GM21528 (cell line): ENCODE data around the gene GPN2.
"Not testable (repeated sequence)": the region's sequence is repeated elsewhere in the genome, so short reads cannot be mapped to it uniquely, and the experiment has no call there.

Source experiments
- ATAC-seq: cut with Tn5 transposase; IDR thresholded peaks from one replicate; pipeline ENCODE4 v1.9.1; 2021; ENCODE audit warnings: mild to moderate bottlenecking, moderate library complexity; ENCODE audit not compliant: unreplicated experiment, low FRiP score

Gene GPN2

DNA sequence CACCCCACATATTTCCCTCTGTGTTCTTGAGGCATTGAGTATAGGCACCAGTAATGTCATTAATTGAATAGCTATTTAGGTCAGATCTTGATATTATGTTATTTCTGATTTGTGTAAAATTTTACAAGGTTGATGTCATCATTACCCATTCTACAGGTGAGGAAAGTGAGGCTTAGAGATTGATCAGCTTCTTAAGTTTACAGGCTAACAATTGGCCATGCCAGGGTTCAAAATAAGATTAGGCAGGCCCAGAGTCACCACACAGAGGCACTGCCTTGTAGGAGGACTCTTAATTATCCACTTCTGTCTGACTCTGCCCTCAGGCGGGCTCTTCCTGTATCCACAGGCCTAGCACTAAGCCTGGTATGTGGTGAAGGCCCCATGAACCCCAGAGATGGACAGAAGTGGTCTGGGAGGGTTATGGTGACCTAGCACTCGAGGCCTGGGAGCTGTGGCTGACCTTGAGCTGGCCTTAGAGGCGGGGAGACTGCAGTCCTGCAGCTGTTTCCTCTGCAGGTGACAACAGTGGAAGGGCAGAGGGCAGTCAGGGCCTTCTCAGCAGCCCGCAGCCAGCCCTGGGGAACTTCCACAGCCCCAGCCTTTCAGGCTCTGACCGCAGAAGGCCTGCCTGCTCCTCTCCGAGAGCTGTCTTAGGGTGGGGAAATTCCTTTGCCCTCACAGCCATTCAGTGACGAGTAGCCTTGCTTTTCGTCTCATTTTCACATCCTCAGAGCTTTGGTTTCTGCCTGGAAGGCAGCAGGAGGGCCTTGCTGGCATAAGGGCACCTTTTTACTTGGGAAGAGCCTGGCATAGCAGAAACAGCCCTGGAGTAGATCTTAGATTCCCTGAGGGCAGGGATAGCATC lies 51.4 kb downstream of the GPN2 start:
- ATAC-seq = peak; percentile 70

DNA sequence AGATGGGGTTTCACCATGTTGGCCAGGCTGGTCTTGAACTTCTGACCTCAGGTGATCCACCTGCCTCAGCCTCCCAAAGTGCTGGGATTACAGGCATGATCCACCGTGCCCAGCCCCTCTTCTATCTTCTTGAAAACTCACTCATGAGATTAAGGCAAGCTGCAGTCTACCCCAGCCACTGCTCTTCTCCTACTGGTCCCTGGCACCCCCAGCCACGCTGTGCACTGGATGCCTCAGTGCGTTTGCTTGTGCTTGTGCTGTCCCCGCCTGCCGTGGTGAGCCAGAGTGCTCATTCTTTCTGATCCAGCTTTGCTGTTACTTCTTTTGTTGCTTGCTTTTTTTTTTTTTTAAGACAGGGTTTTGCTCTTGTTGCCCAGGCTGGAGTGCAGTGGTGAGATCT lies 52.4 kb downstream of the GPN2 start:
- not testable (repeated sequence) for ATAC-seq

DNA sequence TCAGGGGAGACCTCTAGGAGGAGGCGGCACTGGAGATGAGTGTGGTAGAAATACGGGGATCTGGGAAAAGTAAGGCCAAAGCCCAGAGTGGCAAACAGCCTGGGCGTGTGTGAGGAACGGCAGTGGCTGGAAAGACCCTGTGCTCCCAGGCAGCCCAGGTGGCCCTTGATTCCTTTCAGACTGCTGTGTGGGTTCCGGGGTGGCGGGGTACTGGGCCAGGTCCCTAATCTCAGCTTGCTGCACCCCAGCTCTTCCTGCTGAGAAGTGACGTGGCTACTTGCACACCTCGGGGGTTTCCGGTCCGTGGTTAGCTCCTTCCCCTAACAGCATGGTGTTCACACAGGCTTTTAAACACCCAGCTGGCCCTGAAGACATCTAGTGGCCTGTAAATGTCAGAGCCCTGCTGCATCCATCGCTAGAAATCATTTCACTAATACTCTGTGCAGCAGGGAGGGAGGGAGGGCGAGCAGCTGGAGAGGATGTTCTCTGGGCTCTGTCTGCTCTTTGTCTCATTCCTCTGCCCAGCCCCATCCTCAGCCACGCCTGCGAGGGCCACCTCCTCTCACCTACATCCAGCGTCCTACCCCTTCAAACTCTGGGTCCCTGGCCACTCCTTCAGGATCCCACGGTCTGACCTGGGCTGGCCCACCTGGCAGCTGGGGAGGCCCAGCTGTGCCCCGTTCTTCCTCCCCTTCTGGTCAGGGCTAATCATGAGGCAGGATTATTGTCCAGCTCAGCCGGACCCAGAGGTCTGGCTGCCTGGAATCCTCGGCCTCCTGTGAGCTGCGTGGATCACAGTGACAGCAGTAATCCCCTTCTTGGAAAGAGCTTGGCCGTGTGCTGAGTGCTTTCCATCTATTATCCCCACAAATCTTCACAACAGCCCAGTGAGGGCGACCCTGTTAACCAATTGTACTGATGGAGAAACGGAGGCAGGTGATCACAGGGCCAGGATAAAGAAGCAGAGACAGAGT lies 56.4 kb downstream of the GPN2 start:
- peak; percentile 63 for ATAC-seq

DNA sequence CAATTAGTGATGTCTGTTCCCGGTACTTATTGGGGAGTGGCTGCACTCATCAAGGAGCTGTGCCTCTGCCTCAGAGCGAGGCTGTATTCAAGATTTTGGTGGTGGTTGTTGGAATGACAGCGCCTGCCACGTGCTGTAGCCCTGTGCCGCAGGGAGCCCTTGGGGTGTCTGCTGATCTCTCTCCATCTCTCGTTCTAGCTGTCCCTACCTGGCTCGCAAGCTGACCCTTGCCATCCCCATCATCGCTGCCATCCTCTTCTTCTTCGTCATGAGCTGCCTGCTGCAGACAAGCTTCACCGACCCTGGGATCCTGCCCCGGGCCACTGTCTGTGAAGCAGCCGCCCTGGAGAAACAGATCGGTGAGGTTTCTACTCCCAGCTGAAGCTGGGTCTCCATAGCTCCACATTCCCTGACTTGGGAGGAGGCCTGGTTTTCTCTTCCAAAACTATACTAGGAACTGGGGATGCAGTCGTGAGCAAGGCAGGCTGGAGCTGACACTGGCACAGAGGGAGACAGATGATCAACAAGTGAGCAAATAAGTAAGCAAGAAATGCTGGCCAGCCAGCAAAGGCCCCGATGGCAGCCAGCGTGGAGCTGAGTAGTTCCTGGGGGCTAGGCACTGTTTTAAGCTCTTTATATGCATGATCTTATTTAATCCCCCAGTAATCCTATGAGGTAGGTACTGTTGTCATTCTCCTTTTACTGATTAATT lies 57.7 kb downstream of the GPN2 start:
- no peak for ATAC-seq

DNA sequence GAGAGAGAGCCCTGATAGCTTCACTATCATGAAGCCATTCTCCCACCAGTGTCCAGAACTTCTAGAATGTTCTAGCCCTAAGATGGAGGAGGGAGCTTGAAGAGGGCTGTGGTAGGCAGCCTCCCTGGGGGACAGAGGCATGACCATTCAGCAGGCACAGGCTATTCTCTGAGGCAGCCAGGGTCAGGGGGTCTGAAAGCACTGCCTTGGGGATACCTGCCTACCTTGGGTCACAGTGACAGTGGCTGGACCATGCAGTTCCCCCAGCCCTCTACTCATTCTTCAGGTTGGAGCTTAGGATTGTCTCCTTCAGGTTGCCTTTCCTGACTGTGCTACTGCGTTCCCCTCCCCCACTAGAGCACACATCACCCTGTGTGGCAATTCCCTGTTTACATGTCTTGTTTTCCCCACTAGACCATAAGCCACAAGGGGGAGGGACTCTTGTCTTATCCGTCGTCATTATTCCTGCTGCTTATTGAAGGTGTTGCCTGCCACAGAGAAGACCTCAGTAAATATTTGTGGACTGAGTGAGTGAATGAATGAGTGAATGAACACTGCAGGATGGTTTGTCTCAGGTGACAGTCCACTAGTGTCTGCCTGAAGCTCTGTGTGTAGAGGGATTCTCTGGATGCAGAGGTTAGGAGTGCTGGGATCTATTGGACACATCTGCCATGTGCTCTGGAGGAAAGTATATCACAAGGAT lies 58.4 kb downstream of the GPN2 start:
- ATAC-seq = no peak

DNA sequence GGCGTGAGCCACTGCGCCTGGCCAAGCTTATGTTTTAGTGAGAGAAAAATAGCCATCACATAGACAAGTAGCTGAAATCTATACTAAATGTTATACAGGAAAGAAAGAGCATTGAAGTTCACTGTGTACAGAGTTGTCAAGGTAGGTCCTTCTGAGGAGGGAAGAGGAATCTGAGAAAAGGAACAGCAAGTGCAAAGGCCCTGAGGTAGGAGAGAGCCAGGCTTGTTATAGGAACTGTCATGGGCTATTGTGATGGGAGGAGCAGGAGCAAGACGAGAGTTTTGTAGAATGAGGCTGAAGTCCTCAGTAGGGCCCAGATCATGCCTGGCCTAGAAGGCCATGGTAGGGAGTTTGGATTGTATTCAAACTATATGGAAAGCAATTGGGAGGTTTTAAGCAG lies 59.0 kb downstream of the GPN2 start:
- no peak for ATAC-seq

DNA sequence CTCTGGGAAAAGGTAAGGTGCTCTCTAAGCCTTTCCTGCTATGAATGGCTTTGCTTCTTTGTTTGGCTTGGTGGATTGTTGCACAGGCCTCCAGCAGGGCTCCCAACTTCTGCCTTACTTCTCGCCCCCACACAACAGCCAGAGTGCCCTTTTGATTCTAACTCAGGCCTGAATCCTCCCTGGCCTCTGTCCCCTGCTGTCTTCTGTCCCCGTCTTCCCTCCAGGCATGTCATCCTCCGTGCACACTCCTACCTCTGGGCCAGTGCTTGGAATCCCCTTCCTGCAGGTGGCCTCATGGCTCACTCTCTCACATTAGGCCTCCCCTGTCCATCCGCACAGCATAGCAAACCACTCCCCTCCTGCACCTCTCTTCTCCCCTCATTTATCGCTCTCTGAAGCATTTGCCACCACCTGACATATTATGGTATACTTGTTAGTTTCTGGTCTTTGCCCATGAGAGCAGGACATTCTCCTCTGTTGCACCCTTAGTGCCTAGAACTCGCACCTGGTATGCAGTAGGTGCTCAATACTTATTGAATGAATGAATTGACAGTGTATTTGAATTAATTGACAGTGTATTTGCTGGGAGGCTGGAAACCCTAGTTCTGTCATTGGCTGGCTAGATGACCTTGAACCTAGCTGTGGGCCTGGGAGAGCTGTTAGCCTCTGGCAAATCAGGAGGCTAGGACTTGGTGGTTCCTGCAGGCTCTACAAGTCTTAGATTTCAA lies 60.7 kb downstream of the GPN2 start:
- ATAC-seq = no peak

DNA sequence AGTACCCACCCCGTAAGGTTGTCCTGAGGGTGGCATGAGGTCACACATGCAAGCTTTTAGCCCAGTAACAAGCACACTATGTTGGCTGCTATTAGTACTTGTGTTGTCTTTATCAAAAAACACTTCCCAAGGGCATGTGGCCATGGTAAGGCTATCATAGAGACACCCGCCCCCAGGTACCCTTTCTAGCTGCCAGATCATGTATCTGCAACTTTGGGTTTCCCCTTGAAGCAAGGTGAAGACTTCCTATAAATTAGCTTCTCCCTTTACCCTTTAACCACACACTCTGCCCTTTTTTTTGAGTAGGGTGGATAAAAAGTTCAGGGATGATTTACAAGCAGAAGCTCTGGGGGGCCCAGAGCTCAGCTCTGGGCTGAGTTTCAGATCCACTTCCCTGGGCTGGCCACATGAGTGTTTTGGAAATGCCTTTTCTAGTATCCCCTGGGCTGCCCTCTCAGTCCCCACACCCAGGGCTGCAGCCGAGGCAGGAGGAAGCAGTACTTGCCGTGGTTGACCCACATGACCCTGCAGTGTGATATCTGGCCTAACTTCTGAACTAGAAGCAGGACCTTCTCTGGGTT lies 61.6 kb downstream of the GPN2 start:
- no peak for ATAC-seq

DNA sequence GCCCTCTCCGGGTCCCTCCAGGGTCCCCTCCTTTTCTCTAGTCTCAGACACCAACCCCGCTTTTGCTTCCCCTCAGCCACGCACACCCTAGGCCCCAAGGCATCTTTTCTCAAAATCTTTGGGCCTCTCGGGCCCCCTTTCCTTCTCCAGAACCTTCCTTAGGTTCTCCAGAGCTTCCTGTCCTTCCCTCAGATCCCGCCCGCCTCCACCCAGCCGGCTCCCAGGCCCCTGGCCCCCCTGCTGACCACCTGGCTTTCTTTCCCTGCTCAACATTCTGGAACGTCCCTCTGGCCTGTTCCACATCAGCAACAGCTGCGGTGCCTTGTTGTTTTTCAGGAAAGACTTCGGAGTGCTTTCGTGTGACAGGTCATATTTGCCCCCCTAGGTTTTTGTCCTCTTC lies 62.4 kb downstream of the GPN2 start:
- ATAC-seq = no peak

DNA sequence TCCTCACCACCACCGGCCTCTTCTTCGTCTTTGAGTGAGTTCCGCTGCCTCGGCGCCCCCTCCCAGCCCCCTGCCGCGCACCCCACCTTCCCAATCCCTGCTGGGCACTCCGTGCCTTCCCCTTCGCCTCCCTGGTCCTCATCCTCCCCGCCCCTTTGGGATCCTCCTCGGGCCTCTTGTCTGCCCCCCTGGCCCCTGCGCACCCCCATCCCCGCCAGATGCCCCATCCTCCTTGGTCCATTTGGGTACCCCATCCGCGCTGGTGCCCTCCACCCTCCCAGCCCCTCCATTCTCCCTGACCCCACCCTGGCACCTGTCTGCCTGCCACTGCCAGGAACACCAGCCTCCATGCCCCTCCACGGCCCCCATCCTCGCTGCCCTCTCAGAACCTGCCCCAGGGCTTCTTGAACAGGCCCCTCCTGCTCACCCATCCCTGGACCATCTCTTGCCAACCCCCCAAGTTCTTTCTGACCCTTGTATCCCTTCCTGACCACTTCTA lies 62.9 kb downstream of the GPN2 start:
- ATAC-seq = no peak

DNA sequence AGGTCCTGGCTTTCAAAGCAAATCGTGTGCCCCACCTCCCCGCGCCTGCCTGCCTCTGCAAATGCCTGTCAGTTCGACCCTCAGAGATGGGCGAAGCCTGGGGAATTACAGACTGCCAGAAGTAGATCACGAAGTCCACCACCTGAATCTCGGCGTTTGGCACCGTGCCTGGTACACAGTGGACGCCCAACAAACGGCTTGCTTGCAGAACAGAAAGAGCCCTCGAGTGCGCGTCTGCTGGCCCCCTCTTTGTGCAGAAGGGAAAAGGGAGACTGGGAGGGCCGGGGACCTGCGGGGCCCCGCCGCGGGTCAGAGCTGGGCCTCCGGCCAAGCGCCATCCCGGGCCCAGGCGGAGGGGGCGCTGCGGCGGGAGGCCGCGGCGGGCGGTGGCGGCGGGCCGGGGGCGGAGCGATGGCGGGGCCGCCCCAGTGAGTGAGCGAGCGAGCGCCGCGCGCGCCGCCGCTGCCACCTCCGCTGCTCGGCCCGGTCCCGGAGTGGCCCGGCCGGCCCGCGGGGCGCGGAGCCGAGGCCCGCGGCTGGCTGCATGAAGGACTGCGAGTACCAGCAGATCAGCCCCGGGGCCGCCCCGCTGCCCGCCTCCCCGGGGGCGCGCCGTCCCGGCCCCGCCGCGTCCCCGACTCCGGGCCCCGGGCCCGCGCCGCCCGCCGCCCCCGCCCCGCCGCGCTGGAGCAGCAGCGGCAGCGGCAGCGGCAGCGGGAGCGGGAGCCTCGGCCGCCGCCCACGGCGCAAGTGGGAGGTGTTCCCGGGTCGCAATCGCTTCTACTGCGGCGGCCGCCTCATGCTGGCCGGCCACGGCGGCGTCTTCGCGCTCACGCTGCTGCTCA lies 63.6 kb downstream of the GPN2 start, which contains the start of gene ZDHHC18:
Gene ZDHHC18, plus strand, starts transcription at position 428 of the 845 bp plus-strand sequence. Its CDS starts 117 bp downstream, at position 545.
- ATAC-seq = peak; percentile 69
